Common myeloid progenitor, CD34-positive (primary cell): ENCODE results near the gene CCDC47.
A peak's percentile ranks its signal among the peaks of the same experiment; 100 is the strongest.

Source experiments
- CTCF ChIA-PET: fragments of 350-600 bp; sonication (Branson Sonifier 250); formaldehyde crosslinking; loops from one replicate; lab custom pipeline; 2021; ENCODE audit warnings: antibody characterized with exemption; lab: Charles Lee
- POLR2A ChIA-PET: fragments of 350-600 bp; sonication (Branson Sonifier 250); formaldehyde crosslinking; loops from one replicate; lab custom pipeline; 2021; ENCODE audit warnings: antibody characterized with exemption; lab: Charles Lee
- DNase-seq, 3 donors: peaks; one replicate each; pipeline versions ENCODE4 v3.0.0 to v3.0.0-alpha.2; 2013
- H3K27ac ChIP-seq, 2 experiments: 1 replicate in 1 of 2; 2 replicates in 1 of 2; pipeline ENCODE4 v1.7.0; 2013; ENCODE audit warnings: inconsistent platforms in 2 of 2, low read length in 2 of 2, mild to moderate bottlenecking in 2 of 2, low read depth in 1 of 2, moderate library complexity in 1 of 2; ENCODE audit not compliant: severe bottlenecking in 2 of 2, insufficient read depth in 1 of 2, poor library complexity in 1 of 2
- H3K27me3 ChIP-seq, 5 experiments: replicated peaks in 2 of 5; 1 replicate in 3 of 5; 2 replicates in 2 of 5; pipeline versions ENCODE4 v1.6.1 to v1.7.0; 2013; ENCODE audit warnings: low read length in 4 of 5, mild to moderate bottlenecking in 2 of 5, moderate library complexity in 2 of 5, inconsistent platforms in 1 of 5; ENCODE audit not compliant: insufficient read depth in 5 of 5, control insufficient read depth in 4 of 5
- H3K36me3 ChIP-seq, 4 experiments: 1 replicate in 2 of 4; 2 replicates in 2 of 4; pipeline versions ENCODE4 v1.6.1 to v1.7.0; 2013; ENCODE audit warnings: low read length in 3 of 4, control low read depth in 1 of 4, mild to moderate bottlenecking in 1 of 4; ENCODE audit not compliant: control insufficient read depth in 4 of 4, insufficient read depth in 4 of 4
- H3K4me1 ChIP-seq, 4 experiments: 1 replicate in 3 of 4; 2 replicates in 1 of 4; pipeline versions ENCODE4 v1.6.1 to v1.7.1; 2013; ENCODE audit warnings: low read length in 3 of 4, mild to moderate bottlenecking in 3 of 4, control low read depth in 1 of 4, inconsistent platforms in 1 of 4, moderate library complexity in 1 of 4; ENCODE audit not compliant: control insufficient read depth in 4 of 4, insufficient read depth in 4 of 4; ENCODE audit errors: control extremely low read depth in 1 of 4
- H3K4me3 ChIP-seq, 7 experiments: 1 replicate in 4 of 7; 2 replicates in 3 of 7; pipeline versions ENCODE4 v1.5.1 to v1.7.0; 2013; ENCODE audit warnings: mild to moderate bottlenecking in 7 of 7, low read length in 6 of 7, moderate library complexity in 6 of 7, inconsistent platforms in 2 of 7, low read depth in 2 of 7, control low read depth in 1 of 7; ENCODE audit not compliant: insufficient read depth in 4 of 7, control insufficient read depth in 1 of 7; ENCODE audit errors: extremely low read depth in 1 of 7
- H3K9me3 ChIP-seq, 5 experiments: 1 replicate in 4 of 5; 2 replicates in 1 of 5; pipeline versions ENCODE4 v1.6.1 to v1.7.1; 2013; ENCODE audit warnings: low read length in 4 of 5, mild to moderate bottlenecking in 2 of 5, inconsistent platforms in 1 of 5, low read depth in 1 of 5, moderate library complexity in 1 of 5; ENCODE audit not compliant: control insufficient read depth in 4 of 5, insufficient read depth in 2 of 5; ENCODE audit errors: control extremely low read depth in 1 of 5
- WGBS: methylation state at CpG from one replicate; pipeline ENCODE4 v1.1.5; 2013; ENCODE audit not compliant: insufficient coverage; 5-methylcytosine and 5-hydroxymethylcytosine counted together

CCDC47 gene

DNA sequence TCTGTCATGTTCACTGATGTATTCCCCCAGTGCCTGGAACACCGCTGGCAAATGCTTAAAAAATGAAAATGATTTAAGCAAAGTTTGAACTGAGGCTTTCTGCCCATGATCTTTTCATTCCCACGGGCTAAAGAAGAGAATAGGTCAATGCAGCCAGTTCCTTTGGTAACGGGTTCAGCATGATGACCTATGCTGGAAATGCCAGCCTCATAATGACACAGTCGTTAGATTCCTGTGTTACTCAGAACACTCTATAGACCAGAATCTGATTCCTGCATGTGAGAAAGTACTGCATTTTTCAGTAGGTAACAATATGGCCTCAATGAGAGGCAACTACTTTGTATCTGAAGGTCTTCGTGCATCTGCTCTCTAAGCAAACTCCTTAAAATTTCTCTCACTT is 54.4 kb downstream of the CCDC47 start:
- Histone ChIP-seq H3K36me3 (peaks cover 12 to 37% (median 25%) of the 10 kb centered on the region in 4 experiments), H3K9me3 (no peaks in the 10 kb centered on the region), H3K27ac (no peak overlapping the region), H3K4me3 (no peak overlapping the region), H3K4me1 (no peaks in the 10 kb centered on the region), H3K27me3 (no peaks in the 10 kb centered on the region)
- no peak for DNase-seq
- ChIA-PET POLR2A (no interaction called here), CTCF (interaction anchor here (1.8 kb wide), 1 partner anchor 9 kb away, joined by 4 read pairs; no protein-coding TSS in a partner anchor)
- 100% methylated on average over 5 of the region's 5 CpGs for WGBS

DNA sequence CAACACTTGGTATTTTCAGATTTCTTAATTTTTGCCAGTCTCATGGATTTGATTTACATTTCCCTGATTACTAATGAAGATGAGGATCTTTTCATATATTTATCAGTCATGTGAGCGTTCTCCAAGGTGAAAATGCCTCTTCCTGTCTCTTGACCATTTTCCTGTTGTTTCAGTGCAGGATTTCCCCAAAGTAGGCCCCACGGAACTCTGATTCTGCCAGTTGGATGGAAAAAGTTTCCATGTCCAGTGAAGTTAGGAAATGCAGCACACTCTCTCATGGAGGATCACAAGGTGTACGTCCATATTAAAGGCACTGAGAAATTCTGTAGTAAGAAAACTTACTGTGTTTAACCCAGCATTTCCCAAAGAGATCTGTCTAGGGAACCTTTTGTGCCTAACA is 57.0 kb downstream of the CCDC47 start:
- H3K4me3 ChIP-seq = no peak overlapping the region
- no peak overlapping the region for H3K27ac ChIP-seq
- no peaks in the 10 kb centered on the region for H3K4me1 ChIP-seq
- 100% methylated on average over 2 of the region's 3 CpGs for WGBS
- no peaks in the 10 kb centered on the region for H3K9me3 ChIP-seq
- no peak for DNase-seq
- POLR2A ChIA-PET = no interaction called here
- no peaks in the 10 kb centered on the region for H3K27me3 ChIP-seq
- CTCF ChIA-PET = interaction anchor here (1.8 kb wide), 1 partner anchor 16 kb away, joined by 4 read pairs; the partner anchor contains the start of gene LIMD2
- peaks cover 15 to 49% (median 31%) of the 10 kb centered on the region in 4 experiments for H3K36me3 ChIP-seq

DNA sequence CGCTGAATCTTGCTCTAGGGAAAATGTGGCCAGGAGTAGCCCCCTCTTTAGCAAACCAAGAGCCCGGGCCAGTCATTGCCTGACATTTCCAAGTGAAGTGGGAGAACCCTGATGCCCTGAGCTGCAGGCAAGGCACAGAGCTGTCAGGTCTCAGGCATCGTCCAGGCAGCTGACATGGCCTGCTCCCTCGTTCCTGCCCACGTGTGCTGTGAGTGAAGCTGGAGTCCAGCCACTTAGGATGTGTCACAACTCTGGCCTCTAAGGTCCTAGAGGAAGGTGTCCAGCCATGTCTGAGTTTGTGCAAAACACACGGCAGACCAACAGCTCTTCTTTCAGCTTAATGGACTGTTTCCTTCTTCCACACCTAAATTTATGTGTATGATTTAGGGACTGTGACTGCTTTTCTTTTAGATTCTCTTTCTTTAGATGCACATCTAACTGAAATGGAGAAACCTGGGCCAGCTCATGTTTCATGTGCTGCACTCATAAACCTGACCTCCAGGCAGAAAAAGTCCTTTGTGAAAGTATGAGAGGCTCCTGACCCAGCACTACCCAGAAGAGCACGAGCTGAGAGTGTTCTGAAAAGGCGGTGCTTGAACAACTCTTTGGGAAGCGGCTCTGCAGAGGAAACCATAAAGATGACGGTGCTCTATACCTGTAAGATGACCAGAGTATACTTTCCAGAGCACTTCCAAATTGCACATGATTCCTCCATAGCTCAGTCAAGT is 58.7 kb downstream of the CCDC47 start:
- whole genome bisulfite sequencing = 96% methylated on average over 9 of the region's 10 CpGs
- H3K4me3 ChIP-seq = no peak overlapping the region

DNA sequence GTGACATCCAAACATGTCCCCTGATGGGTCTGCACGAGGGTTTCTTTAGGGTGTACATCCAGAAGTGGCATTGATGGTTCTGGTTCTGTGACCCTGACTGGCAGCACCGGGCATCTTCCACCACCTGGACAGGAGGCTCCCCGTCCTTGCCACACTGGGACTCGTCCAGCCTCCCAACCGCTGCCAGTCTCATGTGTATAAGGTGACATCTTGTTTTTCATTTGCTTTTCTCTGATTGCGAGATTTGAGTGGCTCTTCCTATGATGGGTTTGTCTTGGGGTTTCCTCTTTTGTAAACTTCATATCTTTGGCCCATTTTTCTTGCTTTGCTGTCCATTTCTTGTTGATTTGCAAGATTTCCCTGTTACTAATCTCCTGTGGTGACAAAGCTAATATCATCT is 64.3 kb downstream of the CCDC47 start:
- ChIA-PET POLR2A (interaction anchor here (0.6 to 2.3 kb wide), 2 partner anchors 9 to 12 kb away, joined by 3 to 14 read pairs; partner anchors contain the start of gene LIMD2), CTCF (interaction anchor here (1.0 to 10.4 kb wide), 9 partner anchors 10 to 67 kb away, joined by 3 to 111 read pairs (median 4); no protein-coding TSS in a partner anchor)
- H3K9me3 ChIP-seq = no peaks in the 10 kb centered on the region
- no peak for DNase-seq
- no peak overlapping the region for H3K27ac ChIP-seq
- peaks cover 4 to 24% (median 18%) of the 10 kb centered on the region in 4 experiments for H3K4me1 ChIP-seq
- peaks cover 15 to 63% (median 38%) of the 10 kb centered on the region in 4 experiments for H3K36me3 ChIP-seq
- no peak overlapping the region for H3K4me3 ChIP-seq
- 100% methylated on average over 4 of the region's 6 CpGs for WGBS
- H3K27me3 ChIP-seq = no peaks in the 10 kb centered on the region

More for the DNA sequence above, 58.7 kb downstream of the CCDC47 start:
- peaks cover 21 to 61% (median 41%) of the 10 kb centered on the region in 4 experiments for H3K36me3 ChIP-seq
- no peaks in the 10 kb centered on the region for H3K9me3 ChIP-seq
- H3K27me3 ChIP-seq = no peaks in the 10 kb centered on the region
- POLR2A ChIA-PET = no interaction called here
- no peak for DNase-seq
- no peaks in the 10 kb centered on the region for H3K4me1 ChIP-seq
- H3K27ac ChIP-seq = no peak overlapping the region
- CTCF ChIA-PET = interaction anchor here (0.8 to 10.4 kb wide), 7 partner anchors 10 to 171 kb away, joined by 3 to 111 read pairs (median 3); no protein-coding TSS in a partner anchor

DNA sequence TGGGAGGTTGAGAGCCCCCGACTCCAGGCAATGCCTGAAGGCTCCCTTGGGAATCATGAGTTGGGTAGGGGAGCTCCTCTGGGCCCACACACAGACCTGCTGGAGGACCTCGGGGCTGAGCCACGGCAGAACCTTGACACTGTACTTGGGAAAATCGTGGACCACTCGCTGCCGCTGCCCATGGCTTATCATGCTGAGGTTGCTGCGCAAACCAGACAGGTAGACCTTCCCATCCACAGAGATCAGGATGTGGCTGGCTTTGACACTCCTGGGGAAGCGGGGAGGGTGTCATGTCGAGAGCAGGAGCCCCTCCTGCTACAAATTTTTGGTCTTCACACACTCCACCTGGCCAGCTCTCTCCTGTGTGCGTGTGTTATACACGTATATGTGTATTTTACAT is 66.2 kb downstream of the CCDC47 start:
- WGBS = 100% methylated on average over 6 of the region's 11 CpGs
- Histone ChIP-seq H3K36me3 (peaks cover 11 to 66% (median 42%) of the 10 kb centered on the region in 4 experiments), H3K27ac (no peak overlapping the region), H3K9me3 (no peaks in the 10 kb centered on the region), H3K4me3 (no peak overlapping the region), H3K4me1 (peaks cover 7 to 41% (median 29%) of the 10 kb centered on the region in 4 experiments), H3K27me3 (no peaks in the 10 kb centered on the region)
- POLR2A ChIA-PET = interaction anchor here (0.8 to 1.2 kb wide), 2 partner anchors 11 to 89 kb away, joined by 3 to 4 read pairs; no protein-coding TSS in a partner anchor
- CTCF ChIA-PET = interaction anchor here (1.4 to 10.4 kb wide), 3 partner anchors 11 to 85 kb away, joined by 4 to 111 read pairs (median 5); partner anchors contain the start of gene MAP3K3
- DNase-seq = no peak

DNA sequence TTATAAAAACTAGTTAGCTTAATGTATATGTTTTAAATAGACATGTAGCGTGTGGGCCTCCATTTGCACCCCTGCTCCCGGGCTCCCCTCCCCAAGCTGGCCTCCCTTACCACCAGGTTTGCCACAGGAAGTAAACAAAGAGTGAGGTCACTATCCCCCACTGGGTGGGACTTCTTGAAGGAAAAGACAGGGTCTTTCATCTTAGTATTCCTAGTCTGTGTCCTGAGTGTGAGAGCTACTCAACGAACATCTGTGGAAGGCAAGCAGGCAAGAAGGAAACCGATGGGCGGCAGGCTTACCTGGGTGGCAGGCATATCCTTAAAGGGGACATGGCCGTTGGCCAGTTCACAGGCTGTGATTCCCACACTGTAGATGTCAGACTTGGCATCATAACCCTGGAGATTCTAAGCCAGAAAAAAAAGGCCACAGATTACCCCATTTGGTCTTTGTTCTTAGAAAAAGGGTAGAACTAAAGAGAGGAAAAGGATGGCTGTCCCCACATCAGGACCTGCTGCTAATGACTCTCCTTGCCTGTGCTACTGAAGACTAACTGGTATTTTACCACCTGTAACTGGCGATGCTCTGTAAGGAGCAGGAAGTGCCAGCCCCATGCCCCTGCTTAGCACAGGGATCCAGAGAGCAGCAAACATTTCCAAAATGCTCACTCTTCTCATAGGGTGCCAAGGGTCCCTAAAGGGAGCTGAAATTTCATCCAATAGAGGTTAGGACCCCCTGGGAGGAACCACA is 66.9 kb downstream of the CCDC47 start:
- H3K4me3 ChIP-seq = peak overlapping the region in 2 of 7 experiments; percentile 2 to 28
- no peak for DNase-seq

More for the DNA sequence above, 66.9 kb downstream of the CCDC47 start:
- 90% methylated on average over 5 of the region's 7 CpGs for WGBS
- Histone ChIP-seq H3K36me3 (peaks cover 11 to 62% (median 39%) of the 10 kb centered on the region in 4 experiments), H3K27ac (no peak overlapping the region), H3K9me3 (no peaks in the 10 kb centered on the region), H3K27me3 (no peaks in the 10 kb centered on the region), H3K4me1 (peaks cover 7 to 47% (median 34%) of the 10 kb centered on the region in 4 experiments)
- CTCF ChIA-PET = interaction anchor here (0.8 to 10.4 kb wide), 4 partner anchors 11 to 85 kb away, joined by 3 to 111 read pairs (median 4); partner anchors contain the start of gene MAP3K3
- POLR2A ChIA-PET = interaction anchor here (0.8 to 1.2 kb wide), 2 partner anchors 12 to 90 kb away, joined by 3 to 4 read pairs; no protein-coding TSS in a partner anchor
